AG04449 (cell line): ENCODE results near the gene TRPC1.
"Not testable (repeated sequence)": the region's sequence is repeated elsewhere in the genome, so short reads cannot be mapped to it uniquely, and the experiment has no call there.

Experiments used
- CTCF ChIA-PET: fragments of 350-600 bp; formaldehyde crosslinking; extraction: SDS; loops from one replicate; lab custom pipeline; 2021; ENCODE audit warnings: antibody characterized with exemption; lab: Yijun Ruan, JAX
- POLR2A ChIA-PET: fragments of 400-600, 350-600 bp; formaldehyde crosslinking; extraction: SDS; loops from one replicate; lab custom pipeline; 2020; ENCODE audit warnings: antibody characterized with exemption, inconsistent platforms; lab: Yijun Ruan, JAX
- DNase-seq: peaks from one replicate; pipeline ENCODE4 v3.0.0-alpha.2; 2010; ENCODE audit warnings: low read depth, low spot score
- H3K4me3 ChIP-seq: 2 replicates; pipeline ENCODE4 v1.5.1; 2011; ENCODE audit warnings: low read depth, mild to moderate bottlenecking, control low read depth, low read length
- TF ChIP-seq, protein P1 (sequence below): IDR thresholded peaks from one replicate; pipeline ENCODE4 v1.5.1; 2011; ENCODE audit warnings: mild to moderate bottlenecking, moderate library complexity, low read length, control low read depth, inconsistent platforms; ENCODE audit not compliant: insufficient read depth; ENCODE audit errors: missing control alignments

TRPC1 gene

GRCh38 chr3:142693136-142693853, 30.5 kb upstream of the TRPC1 start:
- TF ChIP-seq, protein P1, sequence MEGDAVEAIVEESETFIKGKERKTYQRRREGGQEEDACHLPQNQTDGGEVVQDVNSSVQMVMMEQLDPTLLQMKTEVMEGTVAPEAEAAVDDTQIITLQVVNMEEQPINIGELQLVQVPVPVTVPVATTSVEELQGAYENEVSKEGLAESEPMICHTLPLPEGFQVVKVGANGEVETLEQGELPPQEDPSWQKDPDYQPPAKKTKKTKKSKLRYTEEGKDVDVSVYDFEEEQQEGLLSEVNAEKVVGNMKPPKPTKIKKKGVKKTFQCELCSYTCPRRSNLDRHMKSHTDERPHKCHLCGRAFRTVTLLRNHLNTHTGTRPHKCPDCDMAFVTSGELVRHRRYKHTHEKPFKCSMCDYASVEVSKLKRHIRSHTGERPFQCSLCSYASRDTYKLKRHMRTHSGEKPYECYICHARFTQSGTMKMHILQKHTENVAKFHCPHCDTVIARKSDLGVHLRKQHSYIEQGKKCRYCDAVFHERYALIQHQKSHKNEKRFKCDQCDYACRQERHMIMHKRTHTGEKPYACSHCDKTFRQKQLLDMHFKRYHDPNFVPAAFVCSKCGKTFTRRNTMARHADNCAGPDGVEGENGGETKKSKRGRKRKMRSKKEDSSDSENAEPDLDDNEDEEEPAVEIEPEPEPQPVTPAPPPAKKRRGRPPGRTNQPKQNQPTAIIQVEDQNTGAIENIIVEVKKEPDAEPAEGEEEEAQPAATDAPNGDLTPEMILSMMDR, result no peak
- POLR2A ChIA-PET, result no interaction called here
- no peak for DNase-seq
- no peak overlapping the region for H3K4me3 ChIP-seq
- CTCF ChIA-PET, result no interaction called here

GRCh38 chr3:142694225-142694624, 29.6 kb upstream of the TRPC1 start:
- no peak overlapping the region for H3K4me3 ChIP-seq
- POLR2A ChIA-PET, result no interaction called here
- CTCF ChIA-PET, result no interaction called here
- TF ChIP-seq, protein P1, result no peak
- DNase-seq, result no peak

GRCh38 chr3:142705198-142705597, 18.6 kb upstream of the TRPC1 start:
- no peak for DNase-seq
- TF ChIP-seq, protein P1, result no peak
- H3K4me3 ChIP-seq, result no peak overlapping the region
- ChIA-PET CTCF (no interaction called here), POLR2A (no interaction called here)

DNA sequence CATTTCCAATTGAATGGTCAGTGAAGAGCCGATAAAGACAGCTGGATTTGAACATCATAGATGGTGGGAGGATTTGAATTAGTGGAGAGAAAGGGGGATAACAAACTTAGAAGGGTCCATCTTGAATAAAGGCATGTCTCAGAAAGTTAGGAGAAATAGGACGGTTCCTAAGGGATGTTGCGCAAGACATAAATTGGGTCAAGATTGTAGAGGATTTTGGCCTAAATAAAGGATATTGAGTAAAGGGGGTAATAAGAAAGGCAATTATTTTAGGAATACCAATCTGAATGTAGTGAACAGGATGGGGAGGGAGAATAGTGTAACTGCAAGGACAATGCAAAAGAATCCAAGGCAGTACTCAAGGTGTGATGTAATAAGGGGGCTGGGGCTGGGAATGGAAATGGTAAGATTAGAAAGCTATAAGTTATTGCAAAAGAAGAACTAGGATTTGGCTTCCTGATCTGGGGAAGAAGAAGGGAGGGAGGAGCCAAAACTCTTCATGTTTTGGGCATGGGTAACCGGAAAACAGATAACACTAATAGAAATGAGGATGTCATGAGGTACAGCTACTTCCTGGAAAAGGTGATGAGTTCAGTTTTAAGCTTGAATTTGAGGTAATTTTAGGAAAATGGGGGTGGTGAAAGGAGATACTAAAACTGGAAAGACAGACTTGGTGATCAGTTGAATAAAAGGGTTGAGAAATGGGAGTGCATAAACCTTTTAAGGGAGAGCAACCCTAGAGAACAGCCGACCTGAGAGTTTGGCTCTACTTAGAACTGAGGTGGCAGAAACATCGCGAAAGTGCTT, 17.3 kb upstream of the TRPC1 start:
- CTCF ChIA-PET, result no interaction called here
- DNase-seq, result no peak
- no peak overlapping the region for H3K4me3 ChIP-seq
- TF ChIP-seq, protein P1, result no peak
- POLR2A ChIA-PET, result no interaction called here

DNA sequence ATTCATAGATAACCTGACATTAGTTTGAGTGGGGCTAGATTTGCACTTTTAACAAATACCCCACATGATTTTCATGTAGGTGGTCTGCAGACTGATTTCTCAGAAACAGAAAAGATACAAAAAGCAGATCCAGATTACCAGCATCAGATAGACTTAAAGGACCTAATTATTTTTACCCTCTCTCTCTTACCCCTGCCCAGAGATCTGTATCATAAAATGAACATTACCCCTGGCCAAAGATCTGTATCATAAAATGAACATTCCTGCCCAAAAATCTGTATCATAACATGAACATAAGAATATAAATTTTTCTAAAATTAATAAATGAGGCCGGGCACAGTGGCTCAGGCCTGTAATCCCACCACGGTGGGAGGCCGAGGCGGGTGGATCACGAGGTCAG, 14.6 kb upstream of the TRPC1 start:
- H3K4me3 ChIP-seq, result no peak overlapping the region
- no peak for DNase-seq
- CTCF ChIA-PET, result no interaction called here
- POLR2A ChIA-PET, result no interaction called here
- TF ChIP-seq, protein P1, result no peak

- CTCF ChIA-PET, H3K4me3 ChIP-seq, DNase-seq, POLR2A ChIA-PET: not testable (repeated sequence)
Measured at GRCh38 chr3:142714882-142715281, 9.0 kb upstream of the TRPC1 start.
